ENCODE measurements around the gene KAT14.

Gene KAT14

DNA sequence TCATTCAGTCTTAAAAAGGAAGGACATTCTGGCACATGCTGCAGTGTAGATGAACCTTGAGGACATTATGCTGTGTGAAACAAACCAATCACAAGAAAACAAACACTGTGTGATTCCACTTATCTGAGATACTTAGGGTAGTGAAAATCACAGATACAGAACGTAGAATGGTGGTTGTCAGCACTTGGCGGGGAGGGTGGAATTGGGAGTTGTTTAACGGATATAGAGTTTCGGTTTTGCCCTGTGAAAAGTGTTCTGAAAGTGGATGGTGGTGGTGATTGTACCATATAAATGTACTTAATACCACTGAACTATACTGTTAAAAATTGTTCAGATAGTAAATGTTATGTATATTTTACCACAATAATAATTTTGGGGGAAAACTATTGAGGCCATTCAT lies 18.4 kb downstream of the KAT14 start:
- no peak for DNase-seq (ENCODE audit: extremely low spot score)
- POLR2A ChIA-PET: no interaction called here
- CTCF ChIA-PET: no interaction called here
- TF ChIP-seq, protein P1, sequence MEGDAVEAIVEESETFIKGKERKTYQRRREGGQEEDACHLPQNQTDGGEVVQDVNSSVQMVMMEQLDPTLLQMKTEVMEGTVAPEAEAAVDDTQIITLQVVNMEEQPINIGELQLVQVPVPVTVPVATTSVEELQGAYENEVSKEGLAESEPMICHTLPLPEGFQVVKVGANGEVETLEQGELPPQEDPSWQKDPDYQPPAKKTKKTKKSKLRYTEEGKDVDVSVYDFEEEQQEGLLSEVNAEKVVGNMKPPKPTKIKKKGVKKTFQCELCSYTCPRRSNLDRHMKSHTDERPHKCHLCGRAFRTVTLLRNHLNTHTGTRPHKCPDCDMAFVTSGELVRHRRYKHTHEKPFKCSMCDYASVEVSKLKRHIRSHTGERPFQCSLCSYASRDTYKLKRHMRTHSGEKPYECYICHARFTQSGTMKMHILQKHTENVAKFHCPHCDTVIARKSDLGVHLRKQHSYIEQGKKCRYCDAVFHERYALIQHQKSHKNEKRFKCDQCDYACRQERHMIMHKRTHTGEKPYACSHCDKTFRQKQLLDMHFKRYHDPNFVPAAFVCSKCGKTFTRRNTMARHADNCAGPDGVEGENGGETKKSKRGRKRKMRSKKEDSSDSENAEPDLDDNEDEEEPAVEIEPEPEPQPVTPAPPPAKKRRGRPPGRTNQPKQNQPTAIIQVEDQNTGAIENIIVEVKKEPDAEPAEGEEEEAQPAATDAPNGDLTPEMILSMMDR (IDR thresholded peaks at IDR 0.05; ENCODE audit: control extremely low read depth, extremely low read depth, low read depth, missing control alignments): no peak

DNA sequence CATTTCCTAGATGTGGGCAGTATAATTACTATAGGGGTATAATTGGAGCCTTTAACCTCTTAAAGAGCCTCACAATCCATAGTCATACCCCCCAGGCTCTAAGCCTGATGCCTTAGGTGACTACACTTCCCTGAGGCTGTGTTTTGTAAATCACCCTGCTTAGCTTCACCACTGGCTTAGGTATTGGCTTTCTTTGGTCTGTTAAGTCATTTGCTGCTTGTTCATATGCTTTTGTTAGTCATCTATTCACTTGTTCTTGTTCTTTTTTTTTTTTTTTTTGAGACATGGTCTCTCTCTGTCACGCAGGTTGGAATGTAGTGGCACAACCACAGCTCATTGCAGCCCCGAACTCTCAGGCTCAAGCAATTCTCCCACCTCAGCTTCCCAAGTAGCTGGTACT lies 26.7 kb downstream of the KAT14 start:
- ChIA-PET POLR2A (no interaction called here), CTCF (interaction anchor here (0.9 kb wide), 1 partner anchor 9 kb away, joined by 3 read pairs; no protein-coding TSS in a partner anchor)
- no peak for DNase-seq (ENCODE audit: extremely low spot score)
- TF ChIP-seq, protein P1 (IDR thresholded peaks at IDR 0.05; ENCODE audit: control extremely low read depth, extremely low read depth, low read depth, missing control alignments): no peak

DNA sequence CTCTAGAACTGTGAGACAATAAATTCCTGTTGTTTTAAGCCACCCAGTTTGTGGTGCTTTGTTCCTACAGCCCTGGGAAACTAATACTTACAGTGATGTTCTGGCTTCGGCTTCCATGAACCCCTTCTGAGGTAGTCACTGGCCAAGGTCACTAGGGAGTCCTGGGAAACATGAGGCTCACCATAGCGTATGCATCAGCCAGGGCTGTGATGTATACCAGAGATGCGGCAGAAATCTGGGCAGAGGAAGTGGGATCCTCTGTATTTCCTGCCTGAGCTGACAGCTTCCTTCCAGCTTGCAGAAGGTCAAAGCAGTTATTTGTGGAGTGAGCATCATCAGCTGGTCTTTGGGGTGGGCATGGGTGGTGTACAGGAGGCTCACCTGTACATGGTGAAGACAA lies 27.9 kb downstream of the KAT14 start:
- ChIA-PET CTCF (no interaction called here), POLR2A (no interaction called here)
- TF ChIP-seq, protein P1 (IDR thresholded peaks at IDR 0.05; ENCODE audit: control extremely low read depth, extremely low read depth, low read depth, missing control alignments): no peak
- no peak for DNase-seq (ENCODE audit: extremely low spot score)

DNA sequence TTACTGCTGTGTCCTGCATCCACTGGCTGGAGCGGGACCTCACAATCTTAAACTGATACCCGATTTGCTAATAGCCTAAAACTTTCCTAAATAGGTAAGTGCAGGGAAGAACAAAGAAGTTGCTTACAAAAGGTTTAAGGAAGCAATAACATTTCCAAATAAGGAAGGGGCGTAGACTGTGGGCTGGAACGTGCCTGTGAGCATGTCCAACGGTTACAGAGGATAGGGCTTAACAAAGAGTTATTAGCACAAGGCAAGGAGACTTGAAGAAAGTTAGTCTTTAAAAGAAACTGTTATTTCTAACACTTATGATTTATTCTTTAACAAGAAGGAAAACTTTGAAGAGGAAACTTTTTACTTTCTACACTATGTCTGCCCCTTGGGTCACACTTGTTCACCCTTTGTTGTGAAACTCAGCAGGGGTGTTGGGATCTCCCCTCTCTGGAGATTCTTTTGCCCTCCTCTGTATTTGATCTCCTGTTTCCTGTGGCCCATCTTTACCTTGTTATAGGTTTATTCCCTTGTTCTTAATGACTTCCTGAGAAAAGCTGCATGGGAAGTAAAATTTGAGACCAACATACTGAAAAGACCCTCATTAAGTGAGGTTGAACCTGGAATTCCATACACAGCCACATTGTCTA lies 28.7 kb downstream of the KAT14 start:
- CTCF ChIA-PET: no interaction called here
- no peak for DNase-seq (ENCODE audit: extremely low spot score)
- TF ChIP-seq, protein P1 (IDR thresholded peaks at IDR 0.05; ENCODE audit: control extremely low read depth, extremely low read depth, low read depth, missing control alignments): no peak
- POLR2A ChIA-PET: no interaction called here

DNA sequence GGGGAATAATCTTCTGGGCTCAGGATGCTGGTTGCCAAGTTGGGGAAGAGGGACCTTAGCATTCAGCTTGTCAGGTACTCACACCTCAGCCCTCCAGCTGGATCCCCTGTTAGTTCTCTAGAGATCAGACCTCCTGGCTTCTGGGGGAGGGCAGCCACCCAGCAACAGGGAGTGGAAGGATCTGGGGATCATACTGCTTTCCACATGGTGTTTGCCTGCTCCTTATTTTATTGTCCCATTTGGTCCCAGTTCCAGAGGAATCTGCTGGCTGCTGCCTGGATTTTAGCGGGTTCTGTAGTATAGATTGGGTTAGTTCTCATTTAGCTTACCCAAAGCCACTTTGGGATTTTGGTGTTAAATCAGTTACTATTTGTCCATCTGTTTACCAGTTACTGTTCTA lies 29.3 kb downstream of the KAT14 start:
- CTCF ChIA-PET: interaction anchor here (1.1 kb wide), 1 partner anchor 9 kb away, joined by 4 read pairs; no protein-coding TSS in a partner anchor
- POLR2A ChIA-PET: no interaction called here
- TF ChIP-seq, protein P1 (IDR thresholded peaks at IDR 0.05; ENCODE audit: control extremely low read depth, extremely low read depth, low read depth, missing control alignments): no peak
- no peak for DNase-seq (ENCODE audit: extremely low spot score)

DNA sequence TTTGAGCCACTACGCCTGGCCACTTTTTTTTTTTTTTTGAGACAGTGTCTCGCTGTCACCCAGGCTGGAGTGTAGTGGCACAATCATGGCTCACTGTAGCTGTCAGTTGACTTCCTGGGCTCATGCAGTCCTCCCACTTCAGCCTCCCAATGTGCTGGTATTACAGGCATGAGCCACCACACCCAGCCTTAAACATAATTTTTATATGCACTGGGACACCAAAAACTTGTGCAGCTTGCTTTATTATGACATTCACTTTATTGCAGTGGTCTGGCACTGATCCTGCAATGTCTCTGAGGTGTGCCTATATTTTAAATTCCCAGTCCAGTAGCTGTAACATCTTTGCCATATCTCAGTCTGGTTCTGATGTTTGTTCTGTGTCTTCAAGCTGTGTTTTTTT lies 34.7 kb downstream of the KAT14 start:
- ChIA-PET CTCF (no interaction called here), POLR2A (no interaction called here)
- TF ChIP-seq, protein P1 (IDR thresholded peaks at IDR 0.05; ENCODE audit: control extremely low read depth, extremely low read depth, low read depth, missing control alignments): no peak
- DNase-seq (ENCODE audit: extremely low spot score): no peak

Data from GM10248 (cell line).